ENCODE results near the gene SCN10A. TPM values are rescaled to one million over a fixed set of nuclear protein-coding genes. Genes with fewer than 3 reads are reported as not detected.

The SCN10A gene
- total and polyA plus RNA-seq, 2 experiments from 2014 or later = 0.03 TPM; not detected in 1

DNA sequence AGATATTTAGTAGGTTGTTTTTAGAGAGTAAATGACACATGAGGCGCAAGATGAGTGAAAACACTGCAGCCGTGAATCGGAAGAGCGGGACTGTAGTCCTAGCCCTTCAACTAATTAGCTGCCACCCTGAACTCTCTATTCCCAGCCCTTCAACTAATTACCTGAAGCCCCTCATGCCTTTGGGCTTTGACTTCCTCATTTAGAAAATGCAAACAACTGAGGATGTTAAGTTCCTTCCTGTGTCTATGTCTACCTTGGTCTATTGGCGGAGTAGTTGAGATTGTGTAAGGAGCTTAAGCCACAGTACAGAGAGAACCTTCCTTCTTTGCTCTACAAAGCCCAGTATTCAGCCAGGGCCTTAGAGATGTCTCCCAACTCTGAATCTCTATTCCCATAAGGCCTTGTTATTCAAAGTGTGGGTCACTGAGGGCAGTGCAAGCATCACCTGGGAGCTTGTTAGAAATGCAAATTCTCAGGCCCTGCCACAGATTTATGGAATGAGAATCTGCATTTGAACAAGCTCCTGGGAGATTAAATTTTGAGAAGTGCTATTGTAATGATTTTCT, 94.7 kb downstream of the SCN10A start:
- H3K27me3 Mint-ChIP-seq (ENCODE audit: insufficient read depth, low read depth, poor library complexity) = peaks cover 2% of the 10 kb centered on the region
- no peaks in the 10 kb centered on the region for H3K36me3 ChIP-seq (ENCODE audit: insufficient read depth)
- no peaks in the 10 kb centered on the region for H3K36me3 Mint-ChIP-seq (ENCODE audit: low read depth)
- no peaks in the 10 kb centered on the region for H3K27me3 ChIP-seq (ENCODE audit: insufficient read depth)
- DNase-seq (ENCODE audit: low spot score) (peak; percentile 31), ATAC-seq (peak; percentile 80)
- H3K27ac Mint-ChIP-seq = no peak overlapping the region
- no peak overlapping the region for H3K27ac ChIP-seq (ENCODE audit: low read depth)
- H3K79me2 ChIP-seq (replicated peaks; ENCODE audit: insufficient read depth) = no peaks in the 10 kb centered on the region
- no peak overlapping the region for H3K4me3 Mint-ChIP-seq
- no peak for TF ChIP-seq ZNF114 (CRISPR knock-in tag; IDR thresholded peaks at IDR 0.05)
- TF ChIP-seq, protein P1, sequence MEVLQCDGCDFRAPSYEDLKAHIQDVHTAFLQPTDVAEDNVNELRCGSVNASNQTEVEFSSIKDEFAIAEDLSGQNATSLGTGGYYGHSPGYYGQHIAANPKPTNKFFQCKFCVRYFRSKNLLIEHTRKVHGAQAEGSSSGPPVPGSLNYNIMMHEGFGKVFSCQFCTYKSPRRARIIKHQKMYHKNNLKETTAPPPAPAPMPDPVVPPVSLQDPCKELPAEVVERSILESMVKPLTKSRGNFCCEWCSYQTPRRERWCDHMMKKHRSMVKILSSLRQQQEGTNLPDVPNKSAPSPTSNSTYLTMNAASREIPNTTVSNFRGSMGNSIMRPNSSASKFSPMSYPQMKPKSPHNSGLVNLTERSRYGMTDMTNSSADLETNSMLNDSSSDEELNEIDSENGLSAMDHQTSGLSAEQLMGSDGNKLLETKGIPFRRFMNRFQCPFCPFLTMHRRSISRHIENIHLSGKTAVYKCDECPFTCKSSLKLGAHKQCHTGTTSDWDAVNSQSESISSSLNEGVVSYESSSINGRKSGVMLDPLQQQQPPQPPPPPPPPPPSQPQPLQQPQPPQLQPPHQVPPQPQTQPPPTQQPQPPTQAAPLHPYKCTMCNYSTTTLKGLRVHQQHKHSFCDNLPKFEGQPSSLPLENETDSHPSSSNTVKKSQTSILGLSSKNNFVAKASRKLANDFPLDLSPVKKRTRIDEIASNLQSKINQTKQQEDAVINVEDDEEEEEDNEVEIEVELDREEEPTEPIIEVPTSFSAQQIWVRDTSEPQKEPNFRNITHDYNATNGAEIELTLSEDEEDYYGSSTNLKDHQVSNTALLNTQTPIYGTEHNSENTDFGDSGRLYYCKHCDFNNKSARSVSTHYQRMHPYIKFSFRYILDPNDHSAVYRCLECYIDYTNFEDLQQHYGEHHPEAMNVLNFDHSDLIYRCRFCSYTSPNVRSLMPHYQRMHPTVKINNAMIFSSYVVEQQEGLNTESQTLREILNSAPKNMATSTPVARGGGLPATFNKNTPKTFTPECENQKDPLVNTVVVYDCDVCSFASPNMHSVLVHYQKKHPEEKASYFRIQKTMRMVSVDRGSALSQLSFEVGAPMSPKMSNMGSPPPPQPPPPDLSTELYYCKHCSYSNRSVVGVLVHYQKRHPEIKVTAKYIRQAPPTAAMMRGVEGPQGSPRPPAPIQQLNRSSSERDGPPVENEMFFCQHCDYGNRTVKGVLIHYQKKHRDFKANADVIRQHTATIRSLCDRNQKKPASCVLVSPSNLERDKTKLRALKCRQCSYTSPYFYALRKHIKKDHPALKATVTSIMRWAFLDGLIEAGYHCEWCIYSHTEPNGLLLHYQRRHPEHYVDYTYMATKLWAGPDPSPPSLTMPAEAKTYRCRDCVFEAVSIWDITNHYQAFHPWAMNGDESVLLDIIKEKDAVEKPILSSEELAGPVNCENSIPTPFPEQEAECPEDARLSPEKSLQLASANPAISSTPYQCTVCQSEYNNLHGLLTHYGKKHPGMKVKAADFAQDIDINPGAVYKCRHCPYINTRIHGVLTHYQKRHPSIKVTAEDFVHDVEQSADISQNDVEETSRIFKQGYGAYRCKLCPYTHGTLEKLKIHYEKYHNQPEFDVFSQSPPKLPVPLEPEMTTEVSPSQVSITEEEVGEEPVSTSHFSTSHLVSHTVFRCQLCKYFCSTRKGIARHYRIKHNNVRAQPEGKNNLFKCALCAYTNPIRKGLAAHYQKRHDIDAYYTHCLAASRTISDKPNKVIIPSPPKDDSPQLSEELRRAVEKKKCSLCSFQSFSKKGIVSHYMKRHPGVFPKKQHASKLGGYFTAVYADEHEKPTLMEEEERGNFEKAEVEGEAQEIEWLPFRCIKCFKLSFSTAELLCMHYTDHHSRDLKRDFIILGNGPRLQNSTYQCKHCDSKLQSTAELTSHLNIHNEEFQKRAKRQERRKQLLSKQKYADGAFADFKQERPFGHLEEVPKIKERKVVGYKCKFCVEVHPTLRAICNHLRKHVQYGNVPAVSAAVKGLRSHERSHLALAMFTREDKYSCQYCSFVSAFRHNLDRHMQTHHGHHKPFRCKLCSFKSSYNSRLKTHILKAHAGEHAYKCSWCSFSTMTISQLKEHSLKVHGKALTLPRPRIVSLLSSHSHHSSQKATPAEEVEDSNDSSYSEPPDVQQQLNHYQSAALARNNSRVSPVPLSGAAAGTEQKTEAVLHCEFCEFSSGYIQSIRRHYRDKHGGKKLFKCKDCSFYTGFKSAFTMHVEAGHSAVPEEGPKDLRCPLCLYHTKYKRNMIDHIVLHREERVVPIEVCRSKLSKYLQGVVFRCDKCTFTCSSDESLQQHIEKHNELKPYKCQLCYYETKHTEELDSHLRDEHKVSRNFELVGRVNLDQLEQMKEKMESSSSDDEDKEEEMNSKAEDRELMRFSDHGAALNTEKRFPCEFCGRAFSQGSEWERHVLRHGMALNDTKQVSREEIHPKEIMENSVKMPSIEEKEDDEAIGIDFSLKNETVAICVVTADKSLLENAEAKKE (CRISPR knock-in tag; IDR thresholded peaks at IDR 0.05) = peak; percentile 75; the same call in 1 of the 2 replicates
- H4K20me1 ChIP-seq (replicated peaks; ENCODE audit: insufficient read depth) = no peaks in the 10 kb centered on the region
- peaks cover 22% of the 10 kb centered on the region for H3K4me1 Mint-ChIP-seq
- H2AFZ ChIP-seq = no peak overlapping the region
- no peak overlapping the region for H3K4me3 ChIP-seq
- no peaks in the 10 kb centered on the region for H3K9me3 Mint-ChIP-seq
- H3F3A ChIP-seq (replicated peaks; ENCODE audit: low read depth) = no peaks in the 10 kb centered on the region
- peaks cover 17% of the 10 kb centered on the region for H3K4me1 ChIP-seq (ENCODE audit: insufficient read depth)
- H3K4me2 ChIP-seq = peak overlapping the region; percentile 29; the same call in 1 of the 2 replicates
- no peaks in the 10 kb centered on the region for H3K9me2 ChIP-seq (ENCODE audit: insufficient read depth)

DNA sequence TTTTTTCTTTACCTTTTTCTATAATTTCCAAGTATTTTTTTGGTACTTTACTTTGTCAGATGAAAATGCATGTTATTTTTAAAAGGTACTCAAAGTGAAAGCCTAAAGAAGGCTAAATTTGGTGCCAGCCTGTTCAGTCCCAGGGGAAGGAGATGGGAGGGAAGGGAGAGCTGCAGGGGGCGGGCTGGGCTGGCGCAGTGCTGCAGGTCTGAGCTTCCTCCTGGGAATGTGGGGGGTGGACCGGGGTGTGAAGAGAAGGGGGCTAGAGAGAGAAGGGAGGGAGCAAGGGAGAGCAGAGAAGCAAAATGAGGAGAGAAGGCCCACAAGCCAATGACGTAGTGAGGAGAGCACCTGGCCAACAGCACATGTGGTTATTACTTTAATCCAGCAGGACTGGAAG, 95.6 kb downstream of the SCN10A start:
- no peaks in the 10 kb centered on the region for H3K36me3 Mint-ChIP-seq (ENCODE audit: low read depth)
- no peaks in the 10 kb centered on the region for H4K20me1 ChIP-seq (replicated peaks; ENCODE audit: insufficient read depth)
- no peaks in the 10 kb centered on the region for H3F3A ChIP-seq (replicated peaks; ENCODE audit: low read depth)
- H3K4me3 ChIP-seq = no peak overlapping the region
- DNase-seq (ENCODE audit: low spot score) (no peak), ATAC-seq (peak; percentile 43)
- no peak overlapping the region for H3K4me3 Mint-ChIP-seq
- peaks cover 17% of the 10 kb centered on the region for H3K4me1 ChIP-seq (ENCODE audit: insufficient read depth)
- no peaks in the 10 kb centered on the region for H3K9me3 Mint-ChIP-seq
- H3K27ac ChIP-seq (ENCODE audit: low read depth) = no peak overlapping the region
- H3K4me1 Mint-ChIP-seq = peaks cover 21% of the 10 kb centered on the region
- H3K27me3 ChIP-seq (ENCODE audit: insufficient read depth) = no peaks in the 10 kb centered on the region
- H2AFZ ChIP-seq = no peak overlapping the region
- no peak overlapping the region for H3K27ac Mint-ChIP-seq
- H3K9me2 ChIP-seq (ENCODE audit: insufficient read depth) = no peaks in the 10 kb centered on the region; the same call in 1 of the 2 replicates
- peaks cover 2% of the 10 kb centered on the region for H3K27me3 Mint-ChIP-seq (ENCODE audit: insufficient read depth, low read depth, poor library complexity)
- H3K4me2 ChIP-seq = no peak overlapping the region
- no peaks in the 10 kb centered on the region for H3K36me3 ChIP-seq (ENCODE audit: insufficient read depth)
- H3K79me2 ChIP-seq (replicated peaks; ENCODE audit: insufficient read depth) = no peaks in the 10 kb centered on the region
- TF ChIP-seq EZH2phosphoT487 (IDR thresholded peaks at IDR 0.05; ENCODE audit: unreplicated experiment) (no peak), JUNB (IDR thresholded peaks at IDR 0.05; ENCODE audit: unreplicated experiment) (no peak), POLR2AphosphoS5 (IDR thresholded peaks at IDR 0.05; ENCODE audit: low read depth) (no peak), CREB1 (CRISPR knock-in tag; IDR thresholded peaks at IDR 0.05; ENCODE audit: low read depth) (no peak), ZNF331 (CRISPR knock-in tag; IDR thresholded peaks at IDR 0.05; ENCODE audit: low read depth) (no peak), ZNF114 (CRISPR knock-in tag; IDR thresholded peaks at IDR 0.05) (no peak), EZH2 (IDR thresholded peaks at IDR 0.05; ENCODE audit: low read depth, unreplicated experiment) (no peak)
- TF ChIP-seq, protein P2, sequence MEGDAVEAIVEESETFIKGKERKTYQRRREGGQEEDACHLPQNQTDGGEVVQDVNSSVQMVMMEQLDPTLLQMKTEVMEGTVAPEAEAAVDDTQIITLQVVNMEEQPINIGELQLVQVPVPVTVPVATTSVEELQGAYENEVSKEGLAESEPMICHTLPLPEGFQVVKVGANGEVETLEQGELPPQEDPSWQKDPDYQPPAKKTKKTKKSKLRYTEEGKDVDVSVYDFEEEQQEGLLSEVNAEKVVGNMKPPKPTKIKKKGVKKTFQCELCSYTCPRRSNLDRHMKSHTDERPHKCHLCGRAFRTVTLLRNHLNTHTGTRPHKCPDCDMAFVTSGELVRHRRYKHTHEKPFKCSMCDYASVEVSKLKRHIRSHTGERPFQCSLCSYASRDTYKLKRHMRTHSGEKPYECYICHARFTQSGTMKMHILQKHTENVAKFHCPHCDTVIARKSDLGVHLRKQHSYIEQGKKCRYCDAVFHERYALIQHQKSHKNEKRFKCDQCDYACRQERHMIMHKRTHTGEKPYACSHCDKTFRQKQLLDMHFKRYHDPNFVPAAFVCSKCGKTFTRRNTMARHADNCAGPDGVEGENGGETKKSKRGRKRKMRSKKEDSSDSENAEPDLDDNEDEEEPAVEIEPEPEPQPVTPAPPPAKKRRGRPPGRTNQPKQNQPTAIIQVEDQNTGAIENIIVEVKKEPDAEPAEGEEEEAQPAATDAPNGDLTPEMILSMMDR (conservative IDR thresholded peaks at IDR 0.05; ENCODE audit: low read depth in 2 of 2) = no peak
- TF ChIP-seq, protein P3, sequence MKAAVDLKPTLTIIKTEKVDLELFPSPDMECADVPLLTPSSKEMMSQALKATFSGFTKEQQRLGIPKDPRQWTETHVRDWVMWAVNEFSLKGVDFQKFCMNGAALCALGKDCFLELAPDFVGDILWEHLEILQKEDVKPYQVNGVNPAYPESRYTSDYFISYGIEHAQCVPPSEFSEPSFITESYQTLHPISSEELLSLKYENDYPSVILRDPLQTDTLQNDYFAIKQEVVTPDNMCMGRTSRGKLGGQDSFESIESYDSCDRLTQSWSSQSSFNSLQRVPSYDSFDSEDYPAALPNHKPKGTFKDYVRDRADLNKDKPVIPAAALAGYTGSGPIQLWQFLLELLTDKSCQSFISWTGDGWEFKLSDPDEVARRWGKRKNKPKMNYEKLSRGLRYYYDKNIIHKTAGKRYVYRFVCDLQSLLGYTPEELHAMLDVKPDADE (IDR thresholded peaks at IDR 0.05) = no peak
